H9 (cell line): Measurements from ENCODE around the gene ATP11B. TPM values are rescaled to one million over a fixed set of nuclear protein-coding genes. Genes with fewer than 3 reads are reported as not detected.
A peak's percentile ranks its signal among the peaks of the same experiment; 100 is the strongest.

Experiments
- DNase-seq: peaks from one replicate; pipeline ENCODE4 v3.0.0-alpha.2; 2017
- H2AFZ ChIP-seq: one replicate; pipeline ENCODE4 v1.6.1; 2013; ENCODE audit warnings: mild to moderate bottlenecking, low read length, control low read depth, moderate library complexity
- H2AK5ac ChIP-seq: 2 replicates; pipeline ENCODE4 v1.6.1; 2013; ENCODE audit warnings: low read length, control low read depth, mixed read lengths; ENCODE audit not compliant: insufficient read length
- H2BK120ac ChIP-seq: one replicate; pipeline ENCODE4 v1.6.1; 2013; ENCODE audit warnings: low read depth, mild to moderate bottlenecking, low read length, control low read depth, inconsistent platforms; ENCODE audit not compliant: poor library complexity, severe bottlenecking
- H2BK12ac ChIP-seq: 2 replicates; pipeline ENCODE4 v1.6.1; 2013; ENCODE audit warnings: low read length, control low read depth, mixed read lengths, low read depth; ENCODE audit not compliant: insufficient read length
- H2BK15ac ChIP-seq: 2 replicates; pipeline ENCODE4 v1.6.1; 2013; ENCODE audit warnings: low read depth, low read length, control low read depth
- H2BK20ac ChIP-seq: one replicate; pipeline ENCODE4 v1.6.1; 2013; ENCODE audit warnings: low read depth, mild to moderate bottlenecking, low read length, control low read depth, inconsistent platforms; ENCODE audit not compliant: poor library complexity, severe bottlenecking
- H2BK5ac ChIP-seq: 2 replicates; pipeline ENCODE4 v1.6.1; 2013; ENCODE audit warnings: low read length, control low read depth, mixed read lengths; ENCODE audit not compliant: insufficient read length
- H3K14ac ChIP-seq: 2 replicates; pipeline ENCODE4 v1.6.1; 2013; ENCODE audit warnings: low read length, control low read depth; ENCODE audit not compliant: insufficient read depth
- H3K18ac ChIP-seq: 2 replicates; pipeline ENCODE4 v1.6.1; 2013; ENCODE audit warnings: low read depth, mild to moderate bottlenecking, mixed read lengths, low read length, control low read depth; ENCODE audit not compliant: insufficient read length
- H3K23ac ChIP-seq: 2 replicates; pipeline ENCODE4 v1.6.1; 2013; ENCODE audit warnings: low read length, control low read depth, mixed read lengths, low read depth; ENCODE audit not compliant: insufficient read length
- H3K23me2 ChIP-seq: 2 replicates; pipeline ENCODE4 v1.6.1; 2013; ENCODE audit warnings: low read depth, mild to moderate bottlenecking, mixed read lengths, low read length, control low read depth; ENCODE audit not compliant: insufficient read length, poor library complexity, severe bottlenecking
- H3K27ac ChIP-seq: 2 replicates; pipeline ENCODE4 v1.5.1; 2013; ENCODE audit warnings: low read length, control low read depth, mixed read lengths, low read depth; ENCODE audit not compliant: insufficient read length
- H3K27me3 ChIP-seq: 2 replicates; pipeline ENCODE4 v1.6.1; 2013; ENCODE audit warnings: low read length, control low read depth, inconsistent platforms; ENCODE audit not compliant: insufficient read depth
- H3K4ac ChIP-seq: 2 replicates; pipeline ENCODE4 v1.6.1; 2013; ENCODE audit warnings: low read depth, mild to moderate bottlenecking, control low read depth, inconsistent platforms, low read length, moderate library complexity
- H3K4me1 ChIP-seq: 2 replicates; pipeline ENCODE4 v1.6.1; 2013; ENCODE audit warnings: low read length, control low read depth, inconsistent platforms; ENCODE audit not compliant: insufficient read depth
- H3K4me2 ChIP-seq: 2 replicates; pipeline ENCODE4 v1.6.1; 2013; ENCODE audit warnings: low read length, control low read depth, mixed read lengths; ENCODE audit not compliant: insufficient read length, insufficient read depth
- H3K56ac ChIP-seq: 2 replicates; pipeline ENCODE4 v1.6.1; 2013; ENCODE audit warnings: low read depth, mild to moderate bottlenecking, mixed read lengths, low read length, control low read depth; ENCODE audit not compliant: insufficient read length
- H3K79me1 ChIP-seq: 2 replicates; pipeline ENCODE4 v1.6.1; 2013; ENCODE audit warnings: low read depth, mild to moderate bottlenecking, moderate library complexity, low read length, control low read depth, inconsistent platforms; ENCODE audit not compliant: insufficient read depth, poor library complexity, severe bottlenecking
- H3K79me2 ChIP-seq: 2 replicates; pipeline ENCODE4 v1.6.1; 2013; ENCODE audit warnings: low read length, control low read depth, inconsistent platforms; ENCODE audit not compliant: insufficient read depth
- H3K9ac ChIP-seq: 2 replicates; pipeline ENCODE4 v1.6.1; 2013; ENCODE audit warnings: low read length, control low read depth, mixed read lengths; ENCODE audit not compliant: insufficient read length; ENCODE audit errors: extremely low read depth
- H3K9me3 ChIP-seq: one replicate; pipeline ENCODE4 v1.6.1; 2013; ENCODE audit warnings: low read depth, low read length, inconsistent platforms; ENCODE audit not compliant: control insufficient read depth
- H3T11ph ChIP-seq: one replicate; pipeline ENCODE4 v1.6.1; 2013; ENCODE audit warnings: mild to moderate bottlenecking, low read length, control low read depth, inconsistent platforms
- H4K20me1 ChIP-seq: one replicate; pipeline ENCODE4 v1.6.1; 2013; ENCODE audit not compliant: control insufficient read depth, insufficient read length, insufficient read depth
- H4K5ac ChIP-seq: 2 replicates; pipeline ENCODE4 v1.6.1; 2013; ENCODE audit warnings: low read depth, mild to moderate bottlenecking, mixed read lengths, low read length, control low read depth; ENCODE audit not compliant: insufficient read length
- H4K8ac ChIP-seq: replicated peaks from 2 replicates; pipeline ENCODE4 v1.6.1; 2013; ENCODE audit warnings: low read length, control low read depth, mixed read lengths, low read depth; ENCODE audit not compliant: insufficient read length
- H4K91ac ChIP-seq: 2 replicates; pipeline ENCODE4 v1.6.1; 2013; ENCODE audit warnings: low read depth, mild to moderate bottlenecking, moderate library complexity, mixed read lengths, low read length, control low read depth; ENCODE audit not compliant: insufficient read length
- H3K27ac Mint-ChIP-seq, 3 experiments: 2 replicates in 2 of 3; 3 replicates in 1 of 3; pipeline ENCODE4 v1.8.0; 2020 to 2021; ENCODE audit warnings: mixed read lengths in 3 of 3, mild to moderate bottlenecking in 1 of 3, moderate library complexity in 1 of 3
- H3K27me3 Mint-ChIP-seq: 2 replicates; pipeline ENCODE4 v1.8.0; 2021; ENCODE audit warnings: low read depth, mild to moderate bottlenecking, moderate library complexity, mixed read lengths
- H3K36me3 Mint-ChIP-seq, 3 experiments: 2 replicates in 2 of 3; 3 replicates in 1 of 3; pipeline ENCODE4 v1.8.0; 2020 to 2021; ENCODE audit warnings: low read depth in 3 of 3, mixed read lengths in 3 of 3; ENCODE audit not compliant: insufficient read depth in 1 of 3
- H3K4me1 Mint-ChIP-seq, 2 experiments: 2 replicates each; pipeline ENCODE4 v1.8.0; 2020; ENCODE audit warnings: mixed read lengths in 2 of 2
- H3K4me3 Mint-ChIP-seq, 2 experiments: 2 replicates in 1 of 2; 3 replicates in 1 of 2; pipeline ENCODE4 v1.8.0; 2020 to 2021; ENCODE audit warnings: mild to moderate bottlenecking in 2 of 2, mixed read lengths in 2 of 2, moderate library complexity in 1 of 2
- H3K9me3 Mint-ChIP-seq, 2 experiments: 2 replicates in 1 of 2; 3 replicates in 1 of 2; pipeline ENCODE4 v1.8.0; 2020; ENCODE audit warnings: mild to moderate bottlenecking in 2 of 2, mixed read lengths in 2 of 2, moderate library complexity in 1 of 2
- CTCF ChIP-seq: fragments of 200-600 bp; sonication (generic); conservative IDR thresholded peaks from 3 replicates; pipeline ENCODE4 v1.8.0; 2021; ENCODE audit warnings: antibody characterized with exemption, mild to moderate bottlenecking
- WGBS: extraction: QIAGEN DNeasy Blood & Tissue Kit; methylation state at CpG from one replicate; pipeline ENCODE4 v1.1.7; 2013; ENCODE audit warnings: missing lambda C conversion rate, low lambda C conversion rate, mixed read lengths; ENCODE audit not compliant: insufficient read length; ENCODE audit errors: extremely low coverage; 5-methylcytosine and 5-hydroxymethylcytosine counted together
- total RNA-seq: library from RNA; stranded (reverse); gene quantifications from 2 replicates; pipeline ENCODE4 v1.2.1, GENCODE V29; 2021

Gene ATP11B
- total RNA-seq, 1 experiment from 2014 or later: 30.0 TPM

- H3K27ac Mint-ChIP-seq: peak overlapping the region in 1 of 3 experiments; percentile 60; a peak in 4 of 7 replicates
- no peaks in the 10 kb centered on the region for H3K9me3 ChIP-seq
Observed at GRCh38 chr3:182940266-182940808, 147.0 kb downstream of the ATP11B start.

More at GRCh38 chr3:182940266-182940808, 147.0 kb downstream of the ATP11B start:
- Histone ChIP-seq H3K4me2 (no peak overlapping the region), H2AFZ (no peak overlapping the region), H2BK20ac (no peak overlapping the region), H3K27me3 (no peaks in the 10 kb centered on the region), H3K79me2 (no peaks in the 10 kb centered on the region; the same call in 1 of the 2 replicates), H4K20me1 (no peaks in the 10 kb centered on the region), H3K23ac (no peak overlapping the region), H3K9ac (no peak overlapping the region), H3T11ph (no peak overlapping the region), H2AK5ac (no peak overlapping the region), H3K56ac (no peak overlapping the region), H2BK5ac (no peak overlapping the region), H3K79me1 (no peaks in the 10 kb centered on the region), H4K5ac (no peak overlapping the region), H3K4ac (no peak overlapping the region), H2BK15ac (no peak overlapping the region), H4K8ac (no peak overlapping the region), H3K18ac (no peak overlapping the region), H3K14ac (no peak overlapping the region), H3K4me1 (no peaks in the 10 kb centered on the region; the same call in 1 of the 2 replicates), H3K23me2 (no peaks in the 10 kb centered on the region), H4K91ac (no peak overlapping the region), H2BK120ac (no peak overlapping the region), H2BK12ac (no peak overlapping the region), H3K27ac (no peak overlapping the region)
- peaks cover 31 to 40% of the 10 kb centered on the region in 2 experiments for H3K4me1 Mint-ChIP-seq
- peaks cover 10 to 11% (median 11%) of the 10 kb centered on the region in 3 experiments; a peak in 6 of 7 replicates for H3K36me3 Mint-ChIP-seq
- H3K27me3 Mint-ChIP-seq: no peaks in the 10 kb centered on the region
- no peak for TF ChIP-seq CTCF
- H3K4me3 Mint-ChIP-seq: no peak overlapping the region
- DNase-seq: no peak
- no CpG with 5 or more reads among the region's 4 CpGs for WGBS
- H3K9me3 Mint-ChIP-seq: no peaks in the 10 kb centered on the region
